Activated naive CD4-positive, alpha-beta T cell treated with anti-CD3 and anti-CD28 coated beads, Interleukin-2, amount 50 U/mL, for 24 hours (primary cell): Measurements from ENCODE around the gene CCDC60.

Source experiments
- H3K27ac Mint-ChIP-seq: one replicate; pipeline ENCODE4 v1.8.0; 2021; ENCODE audit warnings: mild to moderate bottlenecking, mixed read lengths
- H3K27me3 Mint-ChIP-seq: one replicate; pipeline ENCODE4 v1.8.0; 2021; ENCODE audit warnings: mixed read lengths
- H3K36me3 Mint-ChIP-seq: one replicate; pipeline ENCODE4 v1.8.0; 2021; ENCODE audit warnings: mixed read lengths
- H3K4me1 Mint-ChIP-seq: one replicate; pipeline ENCODE4 v1.8.0; 2021; ENCODE audit warnings: mixed read lengths
- H3K4me3 Mint-ChIP-seq: one replicate; pipeline ENCODE4 v1.8.0; 2021; ENCODE audit warnings: mild to moderate bottlenecking, mixed read lengths
- H3K9me3 Mint-ChIP-seq: one replicate; pipeline ENCODE4 v1.8.0; 2021; ENCODE audit warnings: mixed read lengths

CCDC60 gene

DNA sequence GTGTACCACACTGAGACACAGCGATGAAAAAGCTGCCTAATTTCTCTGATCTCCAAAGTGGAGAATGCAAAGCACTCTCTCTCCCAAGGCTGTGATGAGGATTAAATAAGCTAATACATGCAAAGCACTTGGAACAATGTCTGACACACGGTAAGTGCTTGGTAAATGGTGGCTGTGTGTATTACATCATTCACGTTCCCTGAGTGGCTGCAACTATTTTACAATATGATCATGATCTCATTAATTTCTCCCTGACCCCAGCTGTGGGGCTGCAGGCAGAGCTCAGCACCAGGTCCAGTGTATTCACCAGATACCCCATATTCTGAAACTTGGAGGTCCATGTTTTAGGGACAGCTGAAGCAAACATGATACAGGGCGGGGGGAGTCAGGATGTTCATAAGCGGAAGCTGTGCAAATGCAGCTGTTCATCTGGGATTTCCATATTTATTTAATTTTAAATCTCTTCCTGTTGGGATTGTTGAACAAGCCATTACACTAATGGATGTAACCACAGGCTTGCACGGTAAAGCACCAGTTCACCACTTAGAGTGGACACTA is 106.4 kb downstream of the CCDC60 start:
- Mint-ChIP-seq H3K4me3 (no peak overlapping the region), H3K4me1 (peaks cover 3% of the 10 kb centered on the region), H3K9me3 (no peaks in the 10 kb centered on the region), H3K36me3 (no peaks in the 10 kb centered on the region), H3K27ac (no peak overlapping the region), H3K27me3 (peaks cover 17% of the 10 kb centered on the region)

DNA sequence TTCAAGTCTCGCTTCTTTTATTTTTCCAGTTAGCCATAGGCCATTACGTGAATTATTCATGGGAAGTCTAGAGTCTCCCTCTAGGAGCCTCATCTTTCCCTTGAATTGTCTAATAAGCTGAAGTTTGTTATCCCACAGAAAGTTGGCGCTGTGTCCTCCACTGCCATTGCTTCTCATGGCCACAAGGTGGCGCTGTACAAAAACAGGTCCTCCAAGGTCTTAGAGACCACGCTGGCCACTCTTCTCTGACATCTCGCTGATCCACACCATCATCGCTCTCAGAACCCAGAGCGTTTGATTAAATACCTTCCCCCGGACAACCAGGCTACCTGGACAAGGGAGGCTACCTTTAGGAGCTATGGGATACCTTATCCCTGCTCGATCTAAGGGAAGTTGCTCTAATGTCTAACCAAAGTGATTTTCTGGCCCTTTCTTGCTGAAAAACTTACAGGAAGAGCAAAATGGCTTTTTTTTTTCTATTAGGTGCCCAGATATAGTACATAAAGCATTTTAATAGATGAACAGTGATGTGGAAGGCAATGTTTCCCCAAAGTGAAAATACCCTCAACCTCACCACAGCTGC is 110.0 kb downstream of the CCDC60 start:
- Mint-ChIP-seq H3K9me3 (no peaks in the 10 kb centered on the region), H3K27ac (no peak overlapping the region), H3K36me3 (no peaks in the 10 kb centered on the region), H3K4me1 (peaks cover 3% of the 10 kb centered on the region), H3K27me3 (peaks cover 13% of the 10 kb centered on the region), H3K4me3 (no peak overlapping the region)

DNA sequence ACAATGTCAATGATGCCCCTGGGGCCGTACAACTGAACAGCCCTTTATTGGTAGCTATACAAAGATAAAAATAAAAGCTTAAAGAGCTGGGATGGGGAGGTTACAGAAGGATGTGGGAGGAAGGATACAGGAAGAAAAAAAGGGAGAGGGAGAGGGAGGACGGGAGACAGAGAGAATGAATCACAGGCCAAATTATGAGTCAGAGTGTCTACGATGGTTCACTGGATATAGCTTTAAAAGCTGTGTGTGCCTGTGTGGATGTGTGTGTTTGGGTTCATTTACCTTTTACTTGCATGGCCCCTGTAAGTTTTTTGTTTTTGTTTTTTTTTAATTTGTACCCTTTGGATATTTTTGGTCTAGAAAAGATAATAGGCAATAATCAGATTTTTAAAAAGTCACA is 111.9 kb downstream of the CCDC60 start:
- H3K4me1 Mint-ChIP-seq = peaks cover 3% of the 10 kb centered on the region
- no peaks in the 10 kb centered on the region for H3K9me3 Mint-ChIP-seq
- H3K36me3 Mint-ChIP-seq = no peaks in the 10 kb centered on the region

DNA sequence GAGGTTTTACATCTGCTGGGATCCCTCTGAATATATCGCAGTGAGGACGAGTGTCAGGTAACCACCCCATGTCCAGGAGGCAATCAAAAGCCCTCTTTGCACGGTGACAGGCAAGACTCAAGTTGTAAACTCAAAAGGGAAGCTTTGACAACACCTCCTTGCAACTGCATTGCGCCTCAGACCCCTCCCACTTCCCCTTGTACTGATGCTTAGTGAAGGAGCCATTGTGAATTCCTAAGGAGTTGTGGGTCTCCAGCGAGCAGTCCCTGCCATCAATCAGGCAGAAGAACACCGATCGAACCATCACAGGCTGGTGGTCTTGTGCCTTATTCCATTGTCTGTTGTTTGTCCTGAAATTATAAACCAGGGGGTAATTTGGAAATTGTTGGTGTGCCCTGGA is 112.6 kb downstream of the CCDC60 start:
- H3K36me3 Mint-ChIP-seq = no peaks in the 10 kb centered on the region
- H3K27me3 Mint-ChIP-seq = peaks cover 10% of the 10 kb centered on the region
- no peak overlapping the region for H3K4me3 Mint-ChIP-seq
- no peaks in the 10 kb centered on the region for H3K9me3 Mint-ChIP-seq
- H3K27ac Mint-ChIP-seq = no peak overlapping the region
- H3K4me1 Mint-ChIP-seq = peaks cover 3% of the 10 kb centered on the region

More for the DNA sequence above, 111.9 kb downstream of the CCDC60 start:
- Mint-ChIP-seq H3K27ac (no peak overlapping the region), H3K27me3 (peaks cover 11% of the 10 kb centered on the region), H3K4me3 (no peak overlapping the region)

DNA sequence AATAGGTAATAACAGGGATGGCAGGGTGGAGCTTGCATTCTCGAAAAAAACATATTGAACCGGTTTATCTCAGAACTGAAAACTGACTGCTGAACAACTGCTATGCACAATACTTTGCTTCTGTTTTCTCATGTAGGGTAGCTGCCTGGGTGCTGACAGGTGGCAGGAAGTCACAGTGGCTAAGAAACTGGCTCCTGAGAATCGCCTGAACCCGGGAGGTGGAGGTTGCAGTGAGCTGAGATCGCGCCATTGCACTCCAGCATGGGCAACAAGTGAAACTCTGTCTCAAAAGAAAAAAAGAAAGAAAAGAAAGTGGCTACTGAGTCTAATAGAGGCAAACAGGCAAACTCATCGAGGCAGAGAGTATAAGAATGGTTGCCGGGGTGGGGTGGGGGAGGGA is 113.1 kb downstream of the CCDC60 start:
- no peak overlapping the region for H3K4me3 Mint-ChIP-seq
- no peaks in the 10 kb centered on the region for H3K9me3 Mint-ChIP-seq
- peaks cover 3% of the 10 kb centered on the region for H3K4me1 Mint-ChIP-seq
- no peaks in the 10 kb centered on the region for H3K36me3 Mint-ChIP-seq
- H3K27ac Mint-ChIP-seq = no peak overlapping the region
- peaks cover 12% of the 10 kb centered on the region for H3K27me3 Mint-ChIP-seq

DNA sequence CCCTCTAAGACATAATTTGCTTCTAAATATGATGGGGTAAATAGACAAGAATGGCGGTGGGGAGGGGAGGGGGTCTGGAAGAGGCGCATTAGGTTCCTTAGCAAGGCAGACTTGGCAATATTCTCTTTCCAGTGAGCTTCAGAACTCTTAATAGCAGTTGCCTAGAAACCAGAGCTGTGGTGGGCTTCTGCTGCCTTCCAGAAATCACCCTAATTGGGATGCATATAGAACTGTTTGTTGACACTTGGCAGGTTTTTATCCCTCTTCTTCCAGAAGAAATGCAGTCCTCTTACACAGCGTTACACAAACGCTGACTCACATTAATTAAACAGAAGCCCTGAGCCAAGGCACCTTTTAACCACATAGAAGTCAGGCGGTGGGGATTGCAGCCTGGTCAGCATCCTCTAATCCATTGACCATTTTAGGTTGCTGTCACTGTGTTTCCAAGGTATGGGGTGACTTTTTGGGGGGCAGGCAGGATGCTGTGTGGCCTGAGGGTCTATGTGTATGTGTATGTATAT is 114.1 kb downstream of the CCDC60 start:
- H3K27ac Mint-ChIP-seq = no peak overlapping the region
- H3K4me1 Mint-ChIP-seq = peaks cover 3% of the 10 kb centered on the region
- no peaks in the 10 kb centered on the region for H3K36me3 Mint-ChIP-seq
- no peak overlapping the region for H3K4me3 Mint-ChIP-seq
- H3K9me3 Mint-ChIP-seq = no peaks in the 10 kb centered on the region
- peaks cover 10% of the 10 kb centered on the region for H3K27me3 Mint-ChIP-seq

DNA sequence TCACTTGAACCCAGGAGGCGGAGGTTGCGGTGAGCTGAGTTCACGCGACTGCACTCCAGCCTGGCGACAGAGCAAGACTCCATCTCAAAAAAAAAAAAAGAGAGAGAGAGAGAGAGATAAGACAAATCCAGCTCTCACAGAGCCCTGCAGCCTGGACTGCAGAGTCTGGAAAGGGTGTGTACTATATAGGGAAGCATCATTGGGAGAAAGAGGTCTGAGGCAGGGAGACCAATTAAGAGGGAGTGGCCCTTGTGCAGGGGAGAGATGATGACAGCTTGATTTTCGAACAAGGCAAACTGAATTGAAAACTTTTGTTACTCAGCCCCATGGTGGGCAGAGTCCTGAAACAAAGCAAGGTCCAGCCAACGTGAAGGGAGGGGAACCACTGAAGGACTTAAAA is 116.2 kb downstream of the CCDC60 start:
- no peak overlapping the region for H3K4me3 Mint-ChIP-seq
- no peaks in the 10 kb centered on the region for H3K36me3 Mint-ChIP-seq
- H3K27ac Mint-ChIP-seq = no peak overlapping the region
- H3K9me3 Mint-ChIP-seq = no peaks in the 10 kb centered on the region
- H3K4me1 Mint-ChIP-seq = no peaks in the 10 kb centered on the region
- peaks cover 4% of the 10 kb centered on the region for H3K27me3 Mint-ChIP-seq

DNA sequence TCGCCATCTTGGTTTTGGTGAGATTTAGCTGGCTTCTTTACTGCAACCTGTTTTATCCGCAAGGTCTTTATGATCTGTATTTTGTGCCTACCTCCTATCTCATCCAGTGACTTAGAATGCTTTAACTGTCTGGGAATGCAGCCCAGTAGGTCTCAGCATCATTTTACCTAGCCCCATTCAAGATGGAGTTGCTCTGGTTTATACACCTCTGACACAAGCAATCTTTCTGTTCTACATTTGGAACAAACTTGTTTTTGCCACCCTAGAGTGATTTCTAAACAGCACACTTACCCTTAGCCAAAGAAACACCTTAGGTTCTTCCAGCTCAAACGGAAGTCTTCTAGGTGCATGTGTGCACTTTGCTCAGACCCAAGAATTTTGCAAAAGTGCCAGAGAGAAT is 122.3 kb downstream of the CCDC60 start:
- no peak overlapping the region for H3K27ac Mint-ChIP-seq
- no peaks in the 10 kb centered on the region for H3K36me3 Mint-ChIP-seq
- no peaks in the 10 kb centered on the region for H3K9me3 Mint-ChIP-seq
- H3K4me3 Mint-ChIP-seq = no peak overlapping the region
- H3K27me3 Mint-ChIP-seq = peaks cover 3% of the 10 kb centered on the region
- no peaks in the 10 kb centered on the region for H3K4me1 Mint-ChIP-seq

DNA sequence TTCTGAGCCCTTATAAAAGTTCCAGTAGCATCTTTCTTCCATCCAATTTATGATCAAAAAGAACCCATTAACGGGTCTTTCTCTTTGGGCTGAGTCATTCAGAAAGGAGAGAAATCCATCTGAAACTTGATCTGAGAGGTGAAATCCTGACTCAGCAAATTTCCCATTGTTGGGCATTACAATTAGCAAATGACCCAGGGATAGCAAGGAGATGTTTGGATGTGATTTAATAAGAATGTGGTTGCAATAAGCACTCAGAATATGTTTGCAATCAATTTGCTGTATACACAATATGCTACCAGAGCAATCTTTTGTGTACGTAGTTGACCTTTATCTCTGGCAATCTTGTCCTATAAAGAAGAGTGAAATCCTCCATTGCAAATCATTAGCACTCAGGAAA is 122.7 kb downstream of the CCDC60 start:
- Mint-ChIP-seq H3K36me3 (no peaks in the 10 kb centered on the region), H3K9me3 (no peaks in the 10 kb centered on the region), H3K4me1 (no peaks in the 10 kb centered on the region), H3K27me3 (peaks cover 3% of the 10 kb centered on the region), H3K27ac (no peak overlapping the region), H3K4me3 (no peak overlapping the region)

DNA sequence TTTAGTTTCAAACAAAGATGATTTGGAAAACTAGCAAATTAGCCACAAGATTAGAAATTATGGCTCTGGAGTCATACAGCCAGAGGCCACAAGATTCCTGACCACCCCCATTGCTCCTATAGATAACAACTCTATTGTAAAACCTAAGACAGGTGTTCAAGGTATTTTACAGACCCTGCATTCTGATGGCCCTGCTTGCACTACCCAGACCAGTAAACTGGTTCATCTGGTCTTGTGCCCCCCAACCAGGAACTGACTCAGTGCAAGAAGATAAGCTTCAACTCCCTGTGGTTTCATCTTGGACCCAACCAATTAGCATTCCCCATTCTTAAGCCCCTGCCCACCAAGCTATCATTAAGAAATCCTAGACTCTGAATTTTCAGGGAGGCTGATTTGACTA is 125.0 kb downstream of the CCDC60 start:
- Mint-ChIP-seq H3K27me3 (peaks cover 1% of the 10 kb centered on the region), H3K4me3 (no peak overlapping the region), H3K9me3 (no peaks in the 10 kb centered on the region), H3K36me3 (no peaks in the 10 kb centered on the region), H3K27ac (no peak overlapping the region), H3K4me1 (no peaks in the 10 kb centered on the region)

DNA sequence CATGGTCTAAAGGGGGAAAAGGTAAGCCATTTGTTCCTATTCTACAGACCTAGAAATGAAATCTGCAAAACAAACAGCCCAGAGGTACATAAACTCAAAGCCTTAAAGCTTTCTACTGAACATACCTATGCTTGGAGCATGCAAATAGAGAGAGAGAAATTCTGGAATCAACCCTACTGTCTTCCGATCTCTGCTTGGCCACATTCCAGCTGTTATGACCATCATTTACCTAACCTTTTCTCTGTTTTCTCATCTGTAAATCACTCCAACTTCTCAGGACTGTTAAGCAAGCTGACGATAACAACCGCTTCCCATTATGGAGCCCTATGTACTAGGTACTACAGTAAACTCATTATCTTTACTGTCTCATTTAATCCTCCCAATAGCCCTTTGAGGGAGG is 126.3 kb downstream of the CCDC60 start:
- Mint-ChIP-seq H3K27me3 (peaks cover 2% of the 10 kb centered on the region), H3K4me1 (no peaks in the 10 kb centered on the region), H3K36me3 (no peaks in the 10 kb centered on the region), H3K4me3 (no peak overlapping the region), H3K9me3 (no peaks in the 10 kb centered on the region), H3K27ac (no peak overlapping the region)

DNA sequence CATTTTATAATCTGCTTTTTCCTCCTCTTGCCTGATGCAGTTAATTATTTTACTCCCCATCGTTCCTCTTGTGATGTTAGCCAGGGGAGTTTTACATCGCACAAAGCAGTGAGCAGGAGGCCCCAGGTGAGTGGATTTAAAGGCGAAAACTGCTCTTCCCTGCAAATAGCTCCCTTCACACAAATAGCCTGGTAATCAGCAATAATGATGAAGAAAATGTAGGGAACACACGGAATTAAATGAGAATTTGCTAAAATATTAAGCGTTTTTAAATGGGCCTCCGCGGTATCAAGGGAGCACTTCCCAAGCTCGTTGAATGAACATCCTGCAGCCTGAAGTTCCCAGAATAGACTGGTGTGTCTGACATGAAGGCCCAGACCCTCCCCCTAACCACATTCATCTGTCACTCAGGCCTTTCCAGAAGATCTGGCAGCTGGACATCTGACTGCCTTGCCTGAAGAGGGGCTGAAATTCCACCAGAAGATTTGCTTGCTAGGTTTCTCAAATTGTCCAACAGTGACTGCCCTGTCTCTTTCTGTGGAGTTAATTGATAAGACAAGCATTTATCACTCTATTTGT is 127.2 kb downstream of the CCDC60 start:
- Mint-ChIP-seq H3K9me3 (no peaks in the 10 kb centered on the region), H3K27ac (no peak overlapping the region), H3K4me3 (no peak overlapping the region), H3K27me3 (peaks cover 5% of the 10 kb centered on the region), H3K4me1 (no peaks in the 10 kb centered on the region), H3K36me3 (no peaks in the 10 kb centered on the region)

DNA sequence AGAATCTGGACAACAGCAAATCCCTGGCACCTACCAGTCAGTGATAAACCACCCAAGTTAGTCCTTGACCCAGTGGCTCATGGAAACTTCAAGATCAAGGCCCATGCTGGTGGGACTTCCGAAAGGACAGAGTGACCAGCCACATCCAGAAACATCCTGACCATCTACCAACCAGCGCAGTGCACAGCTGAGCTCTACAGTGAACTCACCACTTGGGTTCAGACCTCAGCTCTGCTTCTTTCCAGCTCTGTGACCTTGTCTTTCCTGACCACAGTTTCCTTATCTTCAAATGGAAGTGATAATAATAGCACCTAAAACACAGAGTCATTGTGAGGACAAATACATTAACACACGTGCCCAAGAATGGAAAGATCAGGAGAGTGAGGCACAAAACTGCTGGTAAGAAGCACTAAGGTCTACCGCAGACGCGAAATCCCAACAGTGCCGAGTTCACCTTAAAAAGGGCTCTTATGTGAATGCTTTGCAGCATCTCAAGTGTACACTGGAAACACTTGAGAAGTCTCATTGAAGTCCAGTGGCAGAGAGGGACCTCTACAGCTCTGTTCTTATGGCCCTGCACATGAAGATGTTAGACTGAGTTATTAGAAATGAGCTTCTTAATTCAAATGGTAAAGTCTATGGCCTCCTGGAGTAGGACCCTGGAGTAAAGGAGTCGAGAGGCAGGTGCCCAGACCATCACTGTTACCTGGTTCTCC is 128.8 kb downstream of the CCDC60 start:
- peaks cover 4% of the 10 kb centered on the region for H3K27me3 Mint-ChIP-seq
- no peak overlapping the region for H3K4me3 Mint-ChIP-seq
- no peak overlapping the region for H3K27ac Mint-ChIP-seq
- H3K36me3 Mint-ChIP-seq = no peaks in the 10 kb centered on the region
- H3K4me1 Mint-ChIP-seq = no peaks in the 10 kb centered on the region
- H3K9me3 Mint-ChIP-seq = no peaks in the 10 kb centered on the region

DNA sequence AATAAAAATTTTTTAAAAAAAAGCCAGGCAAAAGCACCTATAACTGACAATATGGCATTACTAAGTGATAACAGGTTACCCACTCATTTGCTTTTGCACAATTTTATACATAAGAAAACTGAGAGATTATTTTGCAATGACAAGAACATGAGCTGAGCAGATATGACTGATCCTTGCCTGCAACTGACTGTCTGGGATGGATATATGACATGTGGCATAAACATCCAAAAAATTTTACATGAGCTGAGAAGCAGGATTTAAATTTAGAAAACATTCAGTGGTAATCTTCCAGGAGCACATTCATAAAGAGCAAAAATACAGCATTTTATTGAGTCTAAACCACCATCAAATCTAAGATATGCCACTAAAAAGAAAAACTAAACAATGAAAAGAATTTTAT is 133.8 kb downstream of the CCDC60 start:
- Mint-ChIP-seq H3K27ac (no peak overlapping the region), H3K4me1 (no peaks in the 10 kb centered on the region), H3K27me3 (peaks cover 5% of the 10 kb centered on the region), H3K9me3 (no peaks in the 10 kb centered on the region), H3K36me3 (no peaks in the 10 kb centered on the region), H3K4me3 (no peak overlapping the region)

DNA sequence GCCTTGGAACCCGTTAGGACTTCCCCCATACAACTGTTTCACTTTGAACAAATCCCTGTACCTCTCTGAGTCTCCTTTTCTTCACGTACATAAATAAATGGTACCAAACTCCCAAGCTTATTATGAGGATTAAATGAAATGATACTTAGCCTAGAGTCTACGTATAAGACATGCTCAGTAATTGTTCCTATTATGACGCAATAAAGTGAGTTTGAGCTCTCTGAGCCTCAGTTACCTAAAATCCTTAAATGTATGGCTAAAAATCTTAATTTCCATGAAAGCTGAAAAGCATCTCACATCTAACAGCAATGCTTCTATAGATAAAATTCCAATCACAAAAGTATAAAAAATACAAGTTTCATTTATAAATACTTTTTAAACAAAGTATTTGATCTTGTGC is 141.1 kb downstream of the CCDC60 start:
- Mint-ChIP-seq H3K9me3 (peaks cover 10% of the 10 kb centered on the region), H3K4me1 (no peaks in the 10 kb centered on the region), H3K4me3 (no peak overlapping the region), H3K36me3 (no peaks in the 10 kb centered on the region), H3K27ac (no peak overlapping the region), H3K27me3 (peaks cover 3% of the 10 kb centered on the region)

DNA sequence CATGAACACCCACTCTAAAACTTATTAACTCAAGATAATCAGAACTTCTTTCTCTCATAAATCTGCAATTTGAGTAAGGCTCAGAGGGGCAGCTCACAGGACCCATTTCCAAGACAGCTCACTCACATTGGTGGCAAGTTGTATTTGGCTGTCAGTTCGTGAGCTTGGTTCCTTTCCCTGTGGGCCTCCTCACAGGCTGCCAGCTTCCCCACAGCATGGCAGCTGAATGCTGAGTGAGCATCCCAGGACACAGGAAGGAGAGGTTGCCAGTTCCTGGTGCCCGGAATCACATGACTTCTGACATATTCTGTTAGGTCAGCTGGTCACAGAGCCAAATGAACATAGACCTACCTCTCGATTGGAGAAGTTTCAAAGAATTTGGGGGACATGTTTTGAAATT is 142.4 kb downstream of the CCDC60 start:
- Mint-ChIP-seq H3K4me3 (no peak overlapping the region), H3K4me1 (no peaks in the 10 kb centered on the region), H3K36me3 (no peaks in the 10 kb centered on the region), H3K9me3 (peaks cover 10% of the 10 kb centered on the region), H3K27ac (no peak overlapping the region), H3K27me3 (peaks cover 1% of the 10 kb centered on the region)
